Ovary (tissue), 3 donors: ENCODE data around the gene TTC28.

Experiments used
- CTCF ChIP-seq, 3 donors: fragments of 450-650 bp in 2 of 3; fragments of 200-600 bp in 1 of 3; IDR thresholded peaks; one replicate each; pipeline versions ENCODE4 v1.5.1 to v1.8.0; 2016 to 2022; ENCODE audit warnings: antibody characterized with exemption in 3 of 3, mild to moderate bottlenecking in 1 of 3
- EP300 ChIP-seq: sonication (generic); formaldehyde crosslinking; IDR thresholded peaks from one replicate; pipeline ENCODE4 v1.6.1; 2017; ENCODE audit warnings: antibody characterized with exemption
- POLR2A ChIP-seq: fragments of 450-650 bp; IDR thresholded peaks from one replicate; pipeline ENCODE4 v1.6.1; 2017; ENCODE audit warnings: antibody characterized with exemption, mild to moderate bottlenecking, moderate library complexity
- donor health status: DM: no; HTN: no; CAD: no.

- no peak for TF ChIP-seq CTCF (IDR thresholded peaks at IDR 0.05)
- TF ChIP-seq POLR2A: no peak
- no peak for TF ChIP-seq EP300
These were observed 506.6 kb downstream of the TTC28 start for GRCh38 chr22:28172892-28173670.
